Right lobe of liver (tissue), 4 donors: Measurements from ENCODE around the gene PSMD3.

Experiments used
- POLR2A ChIP-seq: fragments of 450-650 bp; IDR thresholded peaks from one replicate; pipeline ENCODE4 v1.6.1; 2017; ENCODE audit warnings: antibody characterized with exemption, mild to moderate bottlenecking
- TF ChIP-seq, protein P1 (sequence below), 4 donors: fragments of 200-600 bp in 3 of 4; fragments of 450-650 bp in 1 of 4; IDR thresholded peaks; one replicate each; pipeline versions ENCODE4 v1.5.1 to v1.8.0; 2016 to 2022; ENCODE audit warnings: antibody characterized with exemption in 4 of 4, mild to moderate bottlenecking in 2 of 4
- donor health status: DM: no; HTN: no; CAD: no.
- donor health status: DM: no; HTN: no; CAD: no.
- donor health status: DM: no; HTN: yes; CAD: no.

- TF ChIP-seq, protein P1, sequence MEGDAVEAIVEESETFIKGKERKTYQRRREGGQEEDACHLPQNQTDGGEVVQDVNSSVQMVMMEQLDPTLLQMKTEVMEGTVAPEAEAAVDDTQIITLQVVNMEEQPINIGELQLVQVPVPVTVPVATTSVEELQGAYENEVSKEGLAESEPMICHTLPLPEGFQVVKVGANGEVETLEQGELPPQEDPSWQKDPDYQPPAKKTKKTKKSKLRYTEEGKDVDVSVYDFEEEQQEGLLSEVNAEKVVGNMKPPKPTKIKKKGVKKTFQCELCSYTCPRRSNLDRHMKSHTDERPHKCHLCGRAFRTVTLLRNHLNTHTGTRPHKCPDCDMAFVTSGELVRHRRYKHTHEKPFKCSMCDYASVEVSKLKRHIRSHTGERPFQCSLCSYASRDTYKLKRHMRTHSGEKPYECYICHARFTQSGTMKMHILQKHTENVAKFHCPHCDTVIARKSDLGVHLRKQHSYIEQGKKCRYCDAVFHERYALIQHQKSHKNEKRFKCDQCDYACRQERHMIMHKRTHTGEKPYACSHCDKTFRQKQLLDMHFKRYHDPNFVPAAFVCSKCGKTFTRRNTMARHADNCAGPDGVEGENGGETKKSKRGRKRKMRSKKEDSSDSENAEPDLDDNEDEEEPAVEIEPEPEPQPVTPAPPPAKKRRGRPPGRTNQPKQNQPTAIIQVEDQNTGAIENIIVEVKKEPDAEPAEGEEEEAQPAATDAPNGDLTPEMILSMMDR (IDR thresholded peaks at IDR 0.05), result no peak
- no peak for TF ChIP-seq POLR2A
Measured at GRCh38 chr17:39979016-39979670, 1.5 kb upstream of the PSMD3 start.
